ENCODE results near the gene CYP2D6.
A peak's percentile ranks its signal among the peaks of the same experiment; 100 is the strongest.

CYP2D6 gene

GRCh38 chr22:42077486-42078125 lies 53.0 kb downstream of the CYP2D6 start:
- peaks cover 53% of the 10 kb centered on the region for H3K4me1 Mint-ChIP-seq
- no peaks in the 10 kb centered on the region for H3K9me3 Mint-ChIP-seq
- no peaks in the 10 kb centered on the region for H3K27me3 Mint-ChIP-seq
- H3K4me3 Mint-ChIP-seq: no peak overlapping the region
- peaks cover 18% of the 10 kb centered on the region for H3K36me3 Mint-ChIP-seq
- peak overlapping the region; percentile 92 for H3K27ac Mint-ChIP-seq
- CTCF ChIA-PET: interaction anchor here (1.0 to 3.4 kb wide), 2 partner anchors 13 to 110 kb away, joined by 3 to 14 read pairs; partner anchors contain the start of gene NDUFA6
- DNase-seq: no peak

GRCh38 chr22:42076764-42077485 lies 53.7 kb downstream of the CYP2D6 start:
- DNase-seq: no peak
- H3K4me3 Mint-ChIP-seq: no peak overlapping the region

More at GRCh38 chr22:42076764-42077485, 53.7 kb downstream of the CYP2D6 start:
- no peaks in the 10 kb centered on the region for H3K27me3 Mint-ChIP-seq
- peaks cover 14% of the 10 kb centered on the region for H3K36me3 Mint-ChIP-seq
- CTCF ChIA-PET: no interaction called here
- no peaks in the 10 kb centered on the region for H3K9me3 Mint-ChIP-seq
- no peak overlapping the region for H3K27ac Mint-ChIP-seq
- H3K4me1 Mint-ChIP-seq: peaks cover 51% of the 10 kb centered on the region

Measured in activated naive CD4-positive, alpha-beta T cell treated with anti-CD3 and anti-CD28 coated beads, Interleukin-2, amount 10 ng/mL, durations not matched to agents 7 days and 5 days (primary cell).